B cell (primary cell): ENCODE measurements around the gene ABCF1. TPM values are rescaled to one million over a fixed set of nuclear protein-coding genes. Genes with fewer than 3 reads are reported as not detected.

Experiments used
- ATAC-seq: fragments of 200-7000 bp; cut with Tn5 transposase; one replicate; pipeline ENCODE4 v1.10.0; 2021; ENCODE audit warnings: low read depth, mild to moderate bottlenecking, moderate number of reproducible peaks, moderate library complexity
- CTCF ChIA-PET: fragments of 350-600 bp; sonication (Branson Sonifier 250); formaldehyde crosslinking; loops from one replicate; lab custom pipeline; 2021; ENCODE audit warnings: antibody characterized with exemption, inconsistent platforms; lab: Charles Lee
- POLR2A ChIA-PET: fragments of 350-600 bp; sonication (Branson Sonifier 250); formaldehyde crosslinking; loops from one replicate; lab custom pipeline; 2021; ENCODE audit warnings: antibody characterized with exemption; lab: Charles Lee
- DNase-seq: peaks from one replicate; pipeline ENCODE4 v3.0.0; 2013
- H2AFZ ChIP-seq: 2 replicates; pipeline ENCODE4 v1.6.1; 2012; ENCODE audit warnings: mild to moderate bottlenecking, low read depth, low read length; ENCODE audit not compliant: insufficient read depth, poor library complexity, severe bottlenecking
- H3K27ac ChIP-seq, 2 donors: 1 replicate in 1 of 2; 2 replicates in 1 of 2; pipeline ENCODE4 v1.5.1; 2012 to 2013; ENCODE audit warnings: low read length in 2 of 2, mild to moderate bottlenecking in 2 of 2, moderate library complexity in 1 of 2
- H3K27me3 ChIP-seq, 4 experiments: fragments of 200-600 bp in 1 of 4; sonication (generic) in 1 of 4; replicated peaks in 1 of 4; 1 replicate in 2 of 4; 2 replicates in 2 of 4; pipeline versions ENCODE4 v1.6.1 to v1.7.0; 2013 to 2016; ENCODE audit warnings: low read length in 3 of 4, mild to moderate bottlenecking in 2 of 4, mixed read lengths in 1 of 4, moderate library complexity in 1 of 4; ENCODE audit not compliant: insufficient read depth in 4 of 4, control insufficient read depth in 3 of 4; ENCODE audit errors: control extremely low read depth in 1 of 4
- H3K36me3 ChIP-seq, 2 experiments: replicated peaks in 1 of 2; 1 replicate in 1 of 2; 2 replicates in 1 of 2; pipeline versions ENCODE4 v1.6.1 to v1.7.1; 2013; ENCODE audit warnings: low read length in 1 of 2; ENCODE audit not compliant: insufficient read depth in 2 of 2, control insufficient read depth in 1 of 2; ENCODE audit errors: control extremely low read depth in 1 of 2, extremely low read depth in 1 of 2
- H3K4me1 ChIP-seq, 2 donors: fragments of 200-600 bp in 1 of 2; sonication (generic) in 1 of 2; 1 replicate in 1 of 2; 2 replicates in 1 of 2; pipeline versions ENCODE4 v1.5.1 to v1.6.1; 2013 to 2017; ENCODE audit warnings: low read length in 2 of 2; ENCODE audit not compliant: control insufficient read depth in 2 of 2, insufficient read depth in 2 of 2
- H3K4me2 ChIP-seq: replicated peaks from 2 replicates; pipeline ENCODE3; 2012; ENCODE audit warnings: mild to moderate bottlenecking, low read depth, low read length; ENCODE audit not compliant: poor library complexity, severe bottlenecking
- H3K4me3 ChIP-seq, 5 experiments: fragments of 200-600 bp in 1 of 5; sonication (generic) in 1 of 5; 1 replicate in 3 of 5; 2 replicates in 2 of 5; pipeline versions ENCODE4 v1.5.1 to v1.7.0; 2011 to 2016; ENCODE audit warnings: low read length in 4 of 5, mild to moderate bottlenecking in 4 of 5, low read depth in 2 of 5, control low read depth in 1 of 5, moderate library complexity in 1 of 5; ENCODE audit not compliant: insufficient read depth in 1 of 5; ENCODE audit errors: control extremely low read depth in 1 of 5, extremely low read depth in 1 of 5
- H3K79me2 ChIP-seq: fragments of 200-600 bp; sonication (generic); one replicate; pipeline ENCODE4 v1.6.0; 2016; ENCODE audit warnings: low read length; ENCODE audit not compliant: control insufficient read depth, insufficient read depth
- H3K9ac ChIP-seq: fragments of 200-600 bp; sonication (generic); 2 replicates; pipeline ENCODE4 v1.6.1; 2017; ENCODE audit warnings: mild to moderate bottlenecking, low read length, moderate library complexity
- H3K9me3 ChIP-seq, 3 donors: one replicate each; pipeline versions ENCODE4 v1.6.1 to v1.7.1; 2013; ENCODE audit warnings: low read length in 2 of 3; ENCODE audit not compliant: control insufficient read depth in 2 of 3, insufficient read depth in 1 of 3; ENCODE audit errors: control extremely low read depth in 1 of 3
- H4K20me1 ChIP-seq: 2 replicates; pipeline ENCODE4 v1.6.0; 2012; ENCODE audit warnings: mild to moderate bottlenecking, low read length; ENCODE audit not compliant: insufficient read depth, control insufficient read depth, poor library complexity, severe bottlenecking
- H3K27ac Mint-ChIP-seq: one replicate; pipeline ENCODE4 v1.8.0; 2021; ENCODE audit warnings: mixed read lengths
- H3K27me3 Mint-ChIP-seq: one replicate; pipeline ENCODE4 v1.8.0; 2021; ENCODE audit warnings: mixed read lengths
- H3K4me1 Mint-ChIP-seq: one replicate; pipeline ENCODE4 v1.8.0; 2021; ENCODE audit warnings: mixed read lengths
- H3K4me3 Mint-ChIP-seq: one replicate; pipeline ENCODE4 v1.8.0; 2021; ENCODE audit warnings: mixed read lengths
- H3K9me3 Mint-ChIP-seq: one replicate; pipeline ENCODE4 v1.8.0; 2022; ENCODE audit warnings: mixed read lengths; ENCODE audit not compliant: insufficient read depth
- EZH2 ChIP-seq: IDR thresholded peaks from 2 replicates; pipeline ENCODE4 v1.6.1; 2012; ENCODE audit warnings: borderline replicate concordance, low read depth, mild to moderate bottlenecking, moderate library complexity, low read length; ENCODE audit not compliant: insufficient read depth, poor library complexity, severe bottlenecking
- WGBS: methylation state at CpG from one replicate; pipeline ENCODE4 v1.1.5; 2013; ENCODE audit warnings: missing lambda C conversion rate; ENCODE audit not compliant: insufficient coverage; 5-methylcytosine and 5-hydroxymethylcytosine counted together
- intact Hi-C: fragments of 100-400 bp; cut with micrococcal nuclease; formaldehyde crosslinking; loops from one replicate; pipeline ENCODE4 v1.10.0; 2022
- polyA plus RNA-seq: library from polyadenylated mRNA; depleted of rRNA; stranded (reverse); fragments of >200 nt; gene quantifications from 2 replicates; pipeline ENCODE4 v1.2.3, GENCODE V29; 2012
- total RNA-seq, 2 donors: library from RNA; stranded (reverse); fragments of 120-200 nt in 1 of 2; gene quantifications; 1 replicate in 1 of 2; 2 replicates in 1 of 2; pipeline versions ENCODE4 v1.2.3 to v1.2.4, GENCODE V29; 2013 to 2022
- TF ChIP-seq, protein P1 (sequence below): fragments of 200-600 bp; IDR thresholded peaks from one replicate; pipeline ENCODE4 v1.8.0; 2022; ENCODE audit warnings: antibody characterized with exemption, mild to moderate bottlenecking

ABCF1 gene
- total and polyA plus RNA-seq, 2 donors (not counting 1 experiment from before 2014, with no cell fraction given), result 22.8 to 60.9 TPM

DNA sequence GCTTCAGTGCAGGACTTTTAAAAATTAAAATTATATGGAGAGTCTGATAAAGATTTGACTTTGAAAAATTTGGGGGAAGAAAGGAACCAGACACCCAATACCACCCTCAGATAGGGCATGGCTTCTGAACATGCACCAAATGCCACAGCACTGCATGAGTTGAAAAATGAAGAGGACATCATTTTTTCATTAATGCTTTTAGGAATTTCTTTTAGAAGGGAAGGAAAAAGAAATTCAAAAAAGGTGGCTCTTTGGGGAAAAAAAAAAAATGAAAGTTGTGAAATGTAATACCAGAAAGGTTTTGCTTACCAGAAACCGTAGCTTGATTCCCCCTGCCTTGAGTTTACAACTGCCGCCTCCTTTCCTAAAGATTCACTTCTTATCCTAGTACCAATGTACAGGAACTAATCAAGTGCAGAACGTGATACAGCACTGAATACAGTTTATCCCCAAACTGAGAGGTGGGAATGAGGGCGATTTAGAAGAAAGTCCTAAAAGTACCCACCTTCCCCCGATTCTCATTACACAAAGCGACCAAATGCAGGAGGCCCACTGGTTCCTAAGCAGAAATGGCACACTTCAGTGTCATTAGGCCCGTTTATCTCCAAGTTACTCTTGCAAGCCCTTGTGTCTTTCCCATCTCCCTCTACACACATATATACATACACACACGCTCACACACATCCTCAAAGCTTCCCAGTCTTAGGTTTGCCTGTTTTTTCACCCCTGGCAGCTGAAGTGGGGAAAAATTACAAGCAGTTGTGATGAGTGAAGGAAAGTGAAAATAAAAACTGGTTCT, 43.0 kb downstream of the ABCF1 start:
- H3K4me1 Mint-ChIP-seq, result peaks cover 62% of the 10 kb centered on the region
- peak overlapping the region; percentile 100 for H3K27ac Mint-ChIP-seq
- no peak for ATAC-seq
- Histone ChIP-seq H3K4me1 (peaks cover 43 to 44% of the 10 kb centered on the region in 2 donors), H3K27me3 (no peaks in the 10 kb centered on the region), H3K4me2 (peak overlapping the region; percentile 82), H2AFZ (peak overlapping the region; percentile 40), H3K79me2 (peaks cover 79% of the 10 kb centered on the region), H3K9ac (peak overlapping the region; percentile 100), H3K4me3 (peak overlapping the region; percentile 55 to 100 (median 93)), H4K20me1 (peaks cover 6% of the 10 kb centered on the region), H3K9me3 (no peaks in the 10 kb centered on the region), H3K36me3 (peaks cover 2 to 18% of the 10 kb centered on the region in 2 experiments), H3K27ac (peak overlapping the region; percentile 99)
- WGBS, result 24% methylated on average over 3 of the region's 8 CpGs
- peak overlapping the region; percentile 92 for H3K4me3 Mint-ChIP-seq
- DNase-seq, result no peak
- intact Hi-C loops, result loop anchor here (2.0 to 10.0 kb wide), 3 partner anchors 17 to 741 kb away; partner anchors contain the start of gene HLA-B
- TF ChIP-seq, protein P1, sequence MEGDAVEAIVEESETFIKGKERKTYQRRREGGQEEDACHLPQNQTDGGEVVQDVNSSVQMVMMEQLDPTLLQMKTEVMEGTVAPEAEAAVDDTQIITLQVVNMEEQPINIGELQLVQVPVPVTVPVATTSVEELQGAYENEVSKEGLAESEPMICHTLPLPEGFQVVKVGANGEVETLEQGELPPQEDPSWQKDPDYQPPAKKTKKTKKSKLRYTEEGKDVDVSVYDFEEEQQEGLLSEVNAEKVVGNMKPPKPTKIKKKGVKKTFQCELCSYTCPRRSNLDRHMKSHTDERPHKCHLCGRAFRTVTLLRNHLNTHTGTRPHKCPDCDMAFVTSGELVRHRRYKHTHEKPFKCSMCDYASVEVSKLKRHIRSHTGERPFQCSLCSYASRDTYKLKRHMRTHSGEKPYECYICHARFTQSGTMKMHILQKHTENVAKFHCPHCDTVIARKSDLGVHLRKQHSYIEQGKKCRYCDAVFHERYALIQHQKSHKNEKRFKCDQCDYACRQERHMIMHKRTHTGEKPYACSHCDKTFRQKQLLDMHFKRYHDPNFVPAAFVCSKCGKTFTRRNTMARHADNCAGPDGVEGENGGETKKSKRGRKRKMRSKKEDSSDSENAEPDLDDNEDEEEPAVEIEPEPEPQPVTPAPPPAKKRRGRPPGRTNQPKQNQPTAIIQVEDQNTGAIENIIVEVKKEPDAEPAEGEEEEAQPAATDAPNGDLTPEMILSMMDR, result no peak
- no peak for TF ChIP-seq EZH2
- no peaks in the 10 kb centered on the region for H3K9me3 Mint-ChIP-seq
- CTCF ChIA-PET, result interaction anchor here (0.7 to 4.8 kb wide), 20 partner anchors 9 to 1038 kb away, joined by 3 to 41 read pairs (median 4); partner anchors contain the start of genes ABCF1, DHX16 and MDC1
- POLR2A ChIA-PET, result interaction anchor here (0.6 to 4.0 kb wide), 29 partner anchors 12 to 1729 kb away, joined by 3 to 22 read pairs (median 5); partner anchors contain the start of genes ABCF1, ATAT1, C6orf136 and DHX16
- no peaks in the 10 kb centered on the region for H3K27me3 Mint-ChIP-seq
